GM21737 (cell line): ENCODE results near the gene ZNF689.

Source experiments
- ATAC-seq: cut with Tn5 transposase; IDR thresholded peaks from one replicate; pipeline ENCODE4 v1.9.1; 2021; ENCODE audit warnings: mild to moderate bottlenecking, moderate library complexity; ENCODE audit not compliant: unreplicated experiment

ZNF689 gene

DNA sequence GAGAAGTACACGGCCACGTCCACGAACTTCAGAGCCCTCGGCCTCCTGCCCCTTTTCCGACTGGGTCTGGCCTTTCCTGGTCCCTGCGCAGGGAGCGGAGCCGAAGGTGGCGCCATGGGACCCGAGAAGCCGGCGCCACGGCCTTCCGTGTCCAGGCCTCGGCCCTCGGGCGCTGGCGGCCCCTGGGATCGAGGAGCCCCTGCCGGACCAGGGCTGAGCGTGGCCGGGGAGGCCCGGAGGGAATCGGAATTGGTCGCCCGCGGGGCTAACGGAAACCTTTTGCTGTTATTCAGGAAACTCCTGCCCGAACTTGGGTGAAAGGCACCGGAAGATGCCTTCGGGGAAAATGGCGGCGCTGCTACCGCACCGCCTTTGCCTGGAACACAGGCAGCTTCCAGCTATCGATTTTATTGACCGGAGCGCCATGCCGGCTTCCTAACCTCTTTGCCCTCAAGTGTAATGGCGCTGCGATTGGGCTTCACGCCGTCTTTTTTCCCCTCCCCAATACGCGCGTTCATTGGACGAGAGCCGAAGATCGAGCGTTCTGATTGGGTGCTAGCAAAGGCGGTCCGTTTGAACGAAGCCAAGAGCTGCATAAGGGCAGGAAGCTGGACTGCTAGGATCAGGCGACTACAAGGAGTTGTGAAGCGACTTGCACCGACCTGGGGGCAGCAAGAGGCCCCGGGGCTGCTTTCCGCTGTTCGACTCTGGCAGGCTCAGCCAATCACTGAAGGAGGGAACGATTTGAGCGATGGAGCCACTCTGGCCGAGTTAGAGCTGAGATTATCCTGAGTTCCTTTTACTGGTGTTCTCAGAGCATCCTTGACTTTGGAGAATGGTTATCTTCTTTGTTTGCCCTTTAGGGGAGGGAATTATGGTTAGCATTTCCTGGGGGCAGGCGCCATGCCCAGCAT lies at the start of gene ZNF689:
Gene ZNF689, minus strand, starts transcription at position 464 of the 914 bp plus-strand sequence. Its CDS starts 348 bp downstream, at position 116.
- peak; percentile 88 for ATAC-seq

DNA sequence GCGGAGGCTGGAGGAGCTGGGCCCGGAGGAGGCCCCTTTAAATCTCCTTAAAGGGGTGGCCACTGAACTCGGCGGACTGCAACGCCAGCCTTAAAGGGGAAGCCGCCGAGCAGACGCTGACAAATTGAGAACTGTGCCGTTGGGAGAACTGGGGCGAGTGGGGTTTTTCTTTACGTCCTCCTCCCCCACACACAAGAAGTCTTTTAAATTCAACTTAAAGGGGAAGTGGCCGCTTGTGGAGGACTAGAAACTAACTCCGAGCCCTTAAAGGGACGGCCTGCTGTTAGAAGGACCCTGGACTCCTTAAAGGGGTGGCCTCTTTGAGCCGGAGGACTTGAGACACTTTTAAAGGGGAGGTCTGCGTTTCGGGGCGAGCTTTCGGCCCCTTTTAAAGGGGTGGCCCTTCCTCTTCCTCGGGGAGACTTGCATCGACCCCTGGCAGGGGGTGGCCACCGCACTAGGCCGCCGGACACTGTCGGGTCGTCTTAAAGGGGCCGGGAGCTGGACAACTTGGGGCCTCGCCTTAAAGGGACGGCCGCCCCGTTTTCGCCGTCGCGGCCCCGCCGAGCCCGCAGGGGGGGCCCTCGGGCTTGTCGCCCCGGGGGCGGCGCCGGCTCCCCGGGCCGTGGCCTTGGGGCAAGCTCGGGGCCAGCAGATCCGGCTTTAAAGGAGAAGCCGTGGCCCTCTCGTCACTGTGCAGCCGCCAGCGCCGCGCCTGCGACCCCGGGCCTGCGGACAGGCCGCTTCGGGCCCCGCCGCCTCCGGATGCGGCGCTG lies 48.7 kb upstream of the ZNF689 start:
- ATAC-seq: peak; percentile 24

- ATAC-seq: peak; percentile 63
Observed at GRCh38 chr16:30657866-30658730, 47.9 kb upstream of the ZNF689 start, which contains the start of gene FBRS. FBRS (plus strand) TSS chr16:30658431; CDS start chr16:30659519, 1,088 bp downstream.

DNA sequence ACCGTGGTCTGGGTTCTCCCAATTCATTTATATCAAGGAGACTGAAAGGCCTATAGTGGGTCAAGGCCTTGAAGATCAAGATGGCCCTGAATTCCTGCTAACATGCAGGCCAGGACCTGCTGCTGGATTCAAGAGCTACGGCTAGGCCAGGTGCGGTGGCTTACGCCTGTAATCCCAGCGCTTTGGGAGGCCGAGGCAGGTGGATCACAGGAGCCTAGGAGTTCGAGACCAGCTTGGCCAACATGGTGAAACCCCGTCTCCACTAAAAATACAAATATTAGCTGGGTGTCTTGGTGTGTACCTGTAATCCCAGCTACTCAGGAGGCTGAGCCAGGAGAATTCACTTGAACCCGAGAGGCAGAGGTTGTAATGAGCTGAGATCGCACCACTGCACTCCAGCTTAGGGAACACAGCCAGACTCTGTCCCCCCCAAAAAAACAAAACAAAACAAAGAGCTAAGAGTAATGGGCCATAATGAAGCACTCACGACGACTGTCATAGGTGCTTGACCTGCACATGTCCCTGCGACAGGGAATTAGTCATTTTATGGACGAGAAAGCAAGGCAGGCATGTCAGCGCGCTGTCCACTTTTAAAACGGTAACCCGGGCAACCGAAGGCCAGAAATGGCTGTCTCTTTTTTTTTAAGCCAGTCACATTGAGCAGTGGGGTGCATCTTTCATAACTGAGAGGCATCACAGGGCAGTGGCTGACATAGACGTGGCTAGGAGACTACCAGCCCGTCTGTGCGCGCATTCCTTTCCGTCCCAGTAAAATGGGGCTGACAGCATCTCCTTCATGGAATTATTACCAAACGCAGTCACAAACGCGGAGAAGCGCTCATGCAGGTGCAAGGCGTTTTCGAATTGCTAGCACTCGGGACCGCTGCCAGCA lies 47.0 kb upstream of the ZNF689 start:
- no peak for ATAC-seq

DNA sequence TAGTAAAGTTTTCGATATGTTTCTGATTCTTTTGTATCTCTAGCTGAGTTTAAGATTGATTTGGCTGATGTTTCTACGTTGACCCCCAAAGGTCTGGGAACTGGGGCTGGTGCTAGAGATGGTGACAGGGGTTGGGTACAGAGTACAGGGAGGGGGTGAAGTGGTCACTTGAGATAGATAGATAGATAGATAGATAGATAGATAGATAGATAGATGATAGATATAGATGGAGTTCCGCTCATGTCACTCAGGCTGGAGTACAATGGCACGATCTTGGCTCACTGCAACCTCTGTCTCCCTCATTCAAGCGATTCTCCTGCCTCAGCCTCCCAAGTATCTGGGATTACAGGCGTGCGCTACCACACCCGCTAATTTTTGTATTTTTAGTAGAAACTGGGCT lies 46.2 kb upstream of the ZNF689 start:
- no peak for ATAC-seq

GRCh38 chr16:30655815-30656347 lies 45.7 kb upstream of the ZNF689 start:
- no peak for ATAC-seq

- no peak for ATAC-seq
Observed at GRCh38 chr16:30654856-30655255, 44.7 kb upstream of the ZNF689 start.

DNA sequence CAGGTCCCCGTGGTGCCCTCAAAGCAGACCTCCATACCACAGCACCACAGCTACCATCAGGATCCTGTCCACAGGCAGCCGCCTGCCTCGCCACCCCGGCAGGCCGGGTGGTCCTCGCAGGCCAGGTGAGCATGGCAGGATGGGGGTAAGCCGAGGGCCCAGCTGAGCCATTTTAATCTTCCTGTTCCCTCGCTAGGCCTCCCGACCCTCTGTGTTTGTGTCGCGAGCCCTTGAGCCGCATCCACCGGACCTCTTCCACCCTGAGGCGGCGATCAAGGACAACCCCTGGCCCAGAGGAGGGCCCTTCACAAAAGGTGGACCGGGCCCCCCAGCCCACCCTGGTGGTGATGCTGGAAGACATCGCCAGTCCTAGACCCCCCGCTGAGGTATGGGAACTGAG lies 42.5 kb upstream of the ZNF689 start:
- ATAC-seq: no peak

GRCh38 chr16:30652005-30652296 lies 41.8 kb upstream of the ZNF689 start:
- no peak for ATAC-seq

- ATAC-seq: peak; percentile 47
Observed at GRCh38 chr16:30651124-30652004, 41.2 kb upstream of the ZNF689 start.

GRCh38 chr16:30650369-30651123 lies 40.4 kb upstream of the ZNF689 start, which contains the start of gene PRR14:
PRR14 (plus strand) TSS chr16:30650960; CDS start chr16:30651646, 686 bp downstream.
- ATAC-seq: peak; percentile 64

DNA sequence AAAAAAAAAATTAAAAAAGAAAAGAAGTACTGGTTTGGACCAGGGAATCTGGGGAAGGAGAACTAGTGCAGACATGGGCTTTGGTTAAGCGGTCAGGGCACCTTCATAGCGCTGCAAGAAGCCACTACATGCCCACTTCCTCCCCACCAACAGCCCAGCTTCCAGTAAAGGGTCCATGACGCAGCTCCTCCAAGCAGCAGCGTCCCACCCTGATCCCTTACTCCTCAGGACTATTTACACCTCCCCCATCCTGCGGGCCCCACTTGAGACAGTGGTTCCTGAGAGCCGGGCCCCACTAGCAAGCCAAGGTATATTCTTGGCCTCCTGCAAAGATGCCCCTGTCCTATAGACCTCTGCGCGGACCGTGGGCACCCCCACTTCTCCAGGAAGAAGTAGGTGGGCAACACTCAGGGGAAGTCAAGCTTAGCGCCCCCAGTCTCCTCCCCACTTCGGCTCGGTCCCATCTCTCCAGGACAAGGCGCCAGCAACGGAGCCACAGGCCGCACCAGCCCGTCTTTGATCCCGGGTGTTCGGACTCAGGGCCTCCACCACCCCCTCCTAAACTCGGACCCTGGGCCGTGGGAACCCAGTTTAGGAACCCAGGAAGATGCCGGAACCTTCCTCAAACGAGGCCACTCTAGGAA lies 39.7 kb upstream of the ZNF689 start:
- no peak for ATAC-seq

GRCh38 chr16:30647274-30647571 lies 37.0 kb upstream of the ZNF689 start:
- no peak for ATAC-seq

DNA sequence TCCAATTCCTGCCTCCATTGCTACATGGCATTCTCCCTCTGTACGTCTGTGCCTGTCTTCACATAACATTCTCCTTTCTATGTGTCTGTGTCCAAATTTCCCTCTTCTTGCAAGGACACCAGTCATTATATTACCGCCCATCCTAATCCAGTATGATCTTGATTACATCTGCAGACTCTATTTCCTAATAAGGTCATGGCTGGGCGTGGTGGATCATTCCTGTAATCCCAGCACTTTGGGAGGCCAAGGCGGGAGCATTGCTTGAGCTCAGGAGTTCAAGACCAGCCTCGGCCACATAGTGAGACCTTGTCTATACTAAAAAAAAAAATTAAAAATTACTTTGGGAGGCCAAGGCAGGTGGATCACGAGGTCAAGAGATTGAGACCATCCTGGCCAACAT lies 35.5 kb upstream of the ZNF689 start:
- ATAC-seq: no peak

DNA sequence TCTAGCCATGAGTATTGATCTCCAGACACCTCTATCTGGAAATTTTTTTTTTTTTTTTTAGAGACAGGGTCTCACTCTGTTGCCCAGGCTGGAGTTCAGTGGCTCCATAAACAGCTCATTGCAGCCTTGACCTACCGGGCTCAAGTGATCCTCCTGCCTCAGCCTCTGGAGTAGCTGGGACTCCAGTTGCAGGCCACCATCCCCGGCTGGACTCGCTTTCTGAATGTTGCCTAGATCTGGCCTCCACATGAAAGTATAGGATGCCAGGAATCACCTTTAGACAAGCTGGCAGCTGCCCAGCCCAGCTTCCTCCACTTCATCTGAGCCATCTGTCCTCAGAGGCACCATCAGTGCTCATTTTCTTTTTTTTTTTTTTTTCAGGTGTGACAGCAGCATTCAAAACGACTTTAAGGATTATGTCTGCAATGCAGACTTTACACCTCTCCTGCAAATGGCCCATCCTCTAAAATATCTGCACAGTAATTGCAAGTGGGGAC lies 34.2 kb upstream of the ZNF689 start:
- no peak for ATAC-seq

DNA sequence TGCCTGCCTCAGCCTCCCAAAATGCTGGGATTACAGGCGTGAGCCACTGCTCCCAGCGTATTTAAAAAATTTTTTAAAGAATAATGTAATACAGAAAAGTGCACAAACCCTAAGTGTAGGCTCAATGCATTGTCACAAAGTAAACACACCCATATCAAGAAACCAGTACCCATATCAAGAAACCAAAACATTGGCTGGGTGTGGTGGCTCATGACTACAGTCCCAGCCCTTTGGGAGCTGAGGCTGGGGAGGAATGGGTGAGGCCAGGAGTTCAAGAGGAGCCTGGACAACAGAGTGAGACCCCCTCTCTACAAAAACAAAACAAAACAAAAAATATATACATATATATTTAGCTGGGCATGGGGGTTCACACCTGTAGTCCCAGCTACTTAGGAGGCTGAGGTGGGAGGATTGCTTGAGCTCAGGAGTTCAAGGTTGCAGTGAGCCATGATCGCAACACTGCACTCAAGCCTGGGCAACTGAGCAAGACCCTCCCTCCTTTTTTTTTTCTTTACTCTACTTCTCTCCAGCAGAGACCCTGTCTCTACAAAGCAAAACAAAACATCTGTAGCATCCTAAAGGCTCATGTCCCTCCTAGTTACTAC lies 31.3 kb upstream of the ZNF689 start:
- ATAC-seq: no peak

GRCh38 chr16:30637944-30638343 lies 27.8 kb upstream of the ZNF689 start:
- no peak for ATAC-seq
